HepG2 (cell line): Measurements from ENCODE around the gene ZMAT2. TPM values are rescaled to one million over a fixed set of nuclear protein-coding genes. Genes with fewer than 3 reads are reported as not detected.
A peak's percentile ranks its signal among the peaks of the same experiment; 100 is the strongest.

Source experiments
- AGO2 ChIP-seq: fragments of 200-400 bp; formaldehyde crosslinking; optimal IDR thresholded peaks from 2 replicates; pipeline ENCODE3; 2017; ENCODE audit warnings: mild to moderate bottlenecking, low read depth, low read length, moderate library complexity
- AHDC1 ChIP-seq: sonication (generic); formaldehyde crosslinking; IDR thresholded peaks from 2 replicates; pipeline ENCODE4 v1.5.1; 2020; ENCODE audit warnings: mild to moderate bottlenecking, missing genetic modification reagents, borderline replicate concordance
- CREM ChIP-seq, 2 experiments: sonication (generic) in 1 of 2; formaldehyde crosslinking in 1 of 2; IDR thresholded peaks; 2 replicates each; pipeline versions ENCODE4 v1.4.0 to v1.6.1; 2016 to 2020; ENCODE audit warnings: antibody characterized with exemption in 1 of 2, mild to moderate bottlenecking in 1 of 2, missing genetic modification reagents in 1 of 2
- HMGA1 ChIP-seq: sonication (generic); formaldehyde crosslinking; conservative IDR thresholded peaks from 2 replicates; pipeline ENCODE4 v1.4.0; 2020; ENCODE audit warnings: missing genetic modification reagents
- IRF2 ChIP-seq: IDR thresholded peaks from 2 replicates; pipeline ENCODE4 v1.6.1; 2018; ENCODE audit warnings: missing genetic modification reagents, missing compliant biosample characterization
- ISL2 ChIP-seq: sonication (generic); formaldehyde crosslinking; IDR thresholded peaks from 2 replicates; pipeline ENCODE4 v1.5.0; 2020; ENCODE audit warnings: missing genetic modification reagents
- KDM5A ChIP-seq: fragments of 200-600 bp; sonication (generic); IDR thresholded peaks from 2 replicates; pipeline ENCODE4 v1.7.0; 2018; ENCODE audit warnings: antibody characterized with exemption, mild to moderate bottlenecking, low read length, borderline replicate concordance
- MXD4 ChIP-seq: IDR thresholded peaks from 2 replicates; pipeline ENCODE4 v1.6.1; 2016; ENCODE audit warnings: mild to moderate bottlenecking, missing biosample characterization, missing genetic modification reagents
- NFYC ChIP-seq: IDR thresholded peaks from 2 replicates; pipeline ENCODE4 v1.6.1; 2016; ENCODE audit warnings: missing genetic modification reagents, missing compliant biosample characterization
- NONO ChIP-seq, 2 experiments: fragments of 450-650 bp in 1 of 2; sonication (generic) in 1 of 2; formaldehyde crosslinking in 1 of 2; IDR thresholded peaks in 1 of 2; conservative IDR thresholded peaks in 1 of 2; 2 replicates each; pipeline versions ENCODE4 v1.6.1 to v1.8.0; 2017 to 2022; ENCODE audit warnings: mild to moderate bottlenecking in 1 of 2, missing genetic modification reagents in 1 of 2, moderate library complexity in 1 of 2
- PCBP1 ChIP-seq: fragments of 200-400 bp; formaldehyde crosslinking; IDR thresholded peaks from 2 replicates; pipeline ENCODE4 v1.6.1; 2017; ENCODE audit warnings: mild to moderate bottlenecking, low read depth, low read length, borderline replicate concordance
- RARA ChIP-seq: IDR thresholded peaks from 2 replicates; pipeline ENCODE4 v1.6.1; 2016; ENCODE audit warnings: missing genetic modification reagents, missing compliant biosample characterization
- SMAD1 ChIP-seq: sonication (generic); formaldehyde crosslinking; IDR thresholded peaks from 2 replicates; pipeline ENCODE4 v1.4.0; 2020; ENCODE audit warnings: missing genetic modification reagents, low read depth, mild to moderate bottlenecking, borderline replicate concordance
- SP2 ChIP-seq: sonication (generic); formaldehyde crosslinking; IDR thresholded peaks from 2 replicates; pipeline ENCODE4 v1.5.1; 2020; ENCODE audit warnings: mild to moderate bottlenecking, missing genetic modification reagents
- SRSF9 ChIP-seq: fragments of 200-400 bp; formaldehyde crosslinking; IDR thresholded peaks from 2 replicates; pipeline ENCODE4 v1.6.1; 2018; ENCODE audit warnings: borderline replicate concordance, mild to moderate bottlenecking, low read depth, low read length; ENCODE audit not compliant: insufficient read depth, poor library complexity, severe bottlenecking
- TRIM22 ChIP-seq: fragments of 450-650 bp; IDR thresholded peaks from 2 replicates; pipeline ENCODE4 v1.6.1; 2017
- ZNF124 ChIP-seq: sonication (generic); formaldehyde crosslinking; IDR thresholded peaks from 2 replicates; pipeline ENCODE4 v1.4.0; 2020; ENCODE audit warnings: missing genetic modification reagents
- ZNF263 ChIP-seq: sonication (generic); formaldehyde crosslinking; IDR thresholded peaks from 2 replicates; pipeline ENCODE4 v1.4.0; 2020; ENCODE audit warnings: missing genetic modification reagents
- ZNF501 ChIP-seq: sonication (generic); formaldehyde crosslinking; IDR thresholded peaks from 2 replicates; pipeline ENCODE4 v1.5.1; 2020; ENCODE audit warnings: mild to moderate bottlenecking, moderate library complexity, missing genetic modification reagents
- ZNF547 ChIP-seq: sonication (generic); formaldehyde crosslinking; IDR thresholded peaks from 2 replicates; pipeline ENCODE4 v1.5.1; 2020; ENCODE audit warnings: mild to moderate bottlenecking, missing genetic modification reagents
- ZNF550 ChIP-seq: sonication (generic); formaldehyde crosslinking; IDR thresholded peaks from 2 replicates; pipeline ENCODE4 v1.4.0; 2020; ENCODE audit warnings: mild to moderate bottlenecking, missing genetic modification reagents, borderline replicate concordance
- polyA plus RNA-seq, 8 experiments: library from polyadenylated mRNA; depleted of rRNA in 3 of 8; stranded (reverse) in 7 of 8; unstranded in 1 of 8; fragments of >200 nt; fragmentation: Illumina TruSeq in 4 of 8; extraction: Trizol in 4 of 8; gene quantifications; 2 replicates each; pipeline versions ENCODE4 v1.2.1 to v1.2.3, GENCODE V29; 2011 to 2016; ENCODE audit warnings: low read depth in 4 of 8, missing spikeins in 1 of 8, mixed read lengths in 1 of 8; ENCODE audit not compliant: insufficient read depth in 1 of 8
- total RNA-seq, 5 experiments: library from RNA; depleted of rRNA; stranded (reverse); fragments of >200 nt; fragmentation: Illumina TruSeq; extraction: Trizol; gene quantifications; 2 replicates each; pipeline ENCODE4 v1.2.3, GENCODE V29; 2016; ENCODE audit warnings: low read depth in 1 of 5

ZMAT2 gene
- total and polyA plus RNA-seq, 2 of the 13 experiments (the other 11 are each of a cell fraction or from before 2014, with no cell fraction given) = 35.4 to 92.8 TPM

GRCh38 chr5:140664359-140665119, 35.7 kb upstream of the ZMAT2 start, which contains the start of gene WDR55 (continued):
- TF ChIP-seq AGO2 (peak; percentile 20), AHDC1 (CRISPR knock-in tag) (no peak), SMAD1 (CRISPR knock-in tag) (peak; percentile 53; the same call in 1 of the 2 replicates), HMGA1 (CRISPR knock-in tag) (no peak), NFYC (peak; percentile 14; the same call in 1 of the 2 replicates), ZNF263 (CRISPR knock-in tag) (peak; percentile 38), ZNF547 (CRISPR knock-in tag) (no peak), CREM (IDR thresholded peaks at IDR 0.05) (0 out of 2 replicates have a peak, but pooled peaks have one; percentile 35), CREM (CRISPR knock-in tag; IDR thresholded peaks at IDR 0.05) (no peak), ZNF501 (CRISPR knock-in tag) (peak; percentile 77), ZNF550 (CRISPR knock-in tag) (no peak), MXD4 (CRISPR knock-in tag) (peak; percentile 88), RARA (CRISPR knock-in tag) (no peak), SRSF9 (no peak), ISL2 (CRISPR knock-in tag) (peak; percentile 25; the same call in 1 of the 2 replicates), SP2 (CRISPR knock-in tag) (peak; percentile 75), KDM5A (peak; percentile 83; the same call in 1 of the 2 replicates), IRF2 (CRISPR knock-in tag) (peak; percentile 34; the same call in 1 of the 2 replicates), NONO (IDR thresholded peaks at IDR 0.05) (no peak), NONO (CRISPR knock-in tag; conservative IDR thresholded peaks at IDR 0.05) (peak; percentile 81), PCBP1 (0 out of 2 replicates have a peak, but pooled peaks have one; percentile 32), ZNF124 (CRISPR knock-in tag) (peak; percentile 62; the same call in 1 of the 2 replicates), TRIM22 (no peak)
